ENCODE data around the gene RPS6KB2.
"Not testable (repeated sequence)": the region's sequence is repeated elsewhere in the genome, so short reads cannot be mapped to it uniquely, and the experiment has no call there.

The RPS6KB2 gene

DNA sequence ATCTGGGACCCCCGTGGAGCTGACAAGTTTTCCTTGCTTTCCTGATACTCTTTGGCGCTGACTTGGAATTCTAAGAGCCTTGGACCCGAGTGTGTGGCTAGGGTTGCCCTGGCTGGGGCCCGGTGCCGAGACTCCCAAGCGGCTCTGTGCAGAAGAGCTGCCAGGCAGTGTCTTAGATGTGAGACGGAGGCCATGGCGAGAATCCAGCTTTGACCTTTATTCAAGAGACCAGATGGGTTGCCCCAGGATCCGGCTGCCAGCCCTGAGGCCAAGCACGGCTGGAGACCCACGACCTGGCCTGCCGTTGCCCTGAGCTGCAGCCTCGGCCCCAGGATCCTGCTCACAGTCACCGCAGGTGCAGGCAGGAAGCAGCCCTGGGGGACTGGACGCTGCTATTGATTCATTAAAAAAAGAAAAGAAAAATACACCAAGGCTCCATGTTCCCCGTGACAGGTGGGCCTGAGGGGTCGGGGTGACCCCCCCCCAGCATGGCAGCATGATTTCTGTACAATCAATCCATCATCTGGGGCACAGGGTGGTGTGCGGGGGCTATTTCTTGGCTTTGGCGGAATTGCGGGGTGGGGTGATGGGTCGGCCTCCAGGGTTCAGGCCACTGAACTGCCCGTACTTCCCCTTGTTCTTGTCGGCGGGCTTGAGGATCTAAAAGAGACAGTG is 30.2 kb upstream of the RPS6KB2 start:
- Histone ChIP-seq H3K4me3 (ENCODE audit: insufficient read depth, low read depth, low read length) (no peak overlapping the region), H3K4me1 (ENCODE audit: control insufficient read depth, insufficient read depth, low read length) (no peaks in the 10 kb centered on the region), H3K9me3 (ENCODE audit: control insufficient read depth, low read length) (no peaks in the 10 kb centered on the region), H3K27me3 (ENCODE audit: control insufficient read depth, insufficient read depth, low read length, poor library complexity, severe bottlenecking) (no peaks in the 10 kb centered on the region), H3K36me3 (ENCODE audit: control insufficient read depth, insufficient read depth, low read length) (peaks cover 17% of the 10 kb centered on the region), H3K27ac (ENCODE audit: insufficient read depth, low read depth, low read length, poor library complexity, severe bottlenecking) (no peak overlapping the region)
- 94 to 95% methylated on average over 24 of the region's 24 CpGs for WGBS, 2 experiments

DNA sequence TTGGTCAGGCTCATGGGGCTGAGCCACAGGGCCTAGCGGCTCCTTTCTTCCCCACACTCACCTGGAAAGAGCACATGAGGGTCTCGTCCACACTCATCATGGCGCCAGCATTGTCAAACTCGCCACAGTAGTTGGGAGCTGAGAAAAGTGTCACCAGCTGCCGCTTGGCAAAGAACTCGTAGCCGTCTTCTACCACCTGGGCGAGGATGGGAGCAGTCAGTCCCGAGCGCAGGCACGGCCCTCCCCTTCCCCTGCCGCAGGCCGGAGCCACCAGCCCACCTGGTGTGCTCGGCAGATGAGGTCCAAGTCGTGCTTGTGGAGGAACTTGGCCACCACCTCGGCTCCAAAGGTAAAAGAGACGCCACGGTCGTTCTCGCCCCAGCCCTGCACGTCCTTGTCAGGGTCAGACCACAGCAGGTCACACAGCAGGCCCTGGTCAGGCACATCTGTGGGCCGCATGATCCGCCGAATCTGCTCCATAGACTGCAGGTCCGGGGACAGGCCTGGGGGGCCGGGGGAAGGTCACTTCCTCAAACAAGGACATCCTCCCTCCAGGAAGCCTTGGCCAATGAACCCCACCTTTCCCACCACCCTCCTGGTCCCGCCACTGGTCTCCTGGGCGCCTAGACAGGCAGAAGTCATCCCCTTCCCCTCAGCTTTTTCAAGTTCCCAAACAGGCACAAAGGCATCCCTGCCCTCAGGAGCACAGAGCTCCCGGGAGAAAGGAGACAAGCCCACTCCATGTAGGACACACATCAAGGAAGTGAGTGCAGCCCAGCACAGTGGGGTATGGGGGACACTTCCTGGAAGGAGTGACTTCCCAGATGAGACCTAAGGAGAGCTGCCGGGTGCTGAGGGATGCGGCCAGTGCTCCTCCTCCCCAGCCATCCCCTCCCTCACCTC is 29.4 kb upstream of the RPS6KB2 start:
- H3K4me3 ChIP-seq (ENCODE audit: insufficient read depth, low read depth, low read length) = no peak overlapping the region
- no peaks in the 10 kb centered on the region for H3K27me3 ChIP-seq (ENCODE audit: control insufficient read depth, insufficient read depth, low read length, poor library complexity, severe bottlenecking)
- H3K4me1 ChIP-seq (ENCODE audit: control insufficient read depth, insufficient read depth, low read length) = peaks cover 5% of the 10 kb centered on the region
- no peaks in the 10 kb centered on the region for H3K9me3 ChIP-seq (ENCODE audit: control insufficient read depth, low read length)
- peaks cover 17% of the 10 kb centered on the region for H3K36me3 ChIP-seq (ENCODE audit: control insufficient read depth, insufficient read depth, low read length)
- 95% methylated on average over 31 of the region's 31 CpGs for WGBS, 2 experiments
- no peak overlapping the region for H3K27ac ChIP-seq (ENCODE audit: insufficient read depth, low read depth, low read length, poor library complexity, severe bottlenecking)

DNA sequence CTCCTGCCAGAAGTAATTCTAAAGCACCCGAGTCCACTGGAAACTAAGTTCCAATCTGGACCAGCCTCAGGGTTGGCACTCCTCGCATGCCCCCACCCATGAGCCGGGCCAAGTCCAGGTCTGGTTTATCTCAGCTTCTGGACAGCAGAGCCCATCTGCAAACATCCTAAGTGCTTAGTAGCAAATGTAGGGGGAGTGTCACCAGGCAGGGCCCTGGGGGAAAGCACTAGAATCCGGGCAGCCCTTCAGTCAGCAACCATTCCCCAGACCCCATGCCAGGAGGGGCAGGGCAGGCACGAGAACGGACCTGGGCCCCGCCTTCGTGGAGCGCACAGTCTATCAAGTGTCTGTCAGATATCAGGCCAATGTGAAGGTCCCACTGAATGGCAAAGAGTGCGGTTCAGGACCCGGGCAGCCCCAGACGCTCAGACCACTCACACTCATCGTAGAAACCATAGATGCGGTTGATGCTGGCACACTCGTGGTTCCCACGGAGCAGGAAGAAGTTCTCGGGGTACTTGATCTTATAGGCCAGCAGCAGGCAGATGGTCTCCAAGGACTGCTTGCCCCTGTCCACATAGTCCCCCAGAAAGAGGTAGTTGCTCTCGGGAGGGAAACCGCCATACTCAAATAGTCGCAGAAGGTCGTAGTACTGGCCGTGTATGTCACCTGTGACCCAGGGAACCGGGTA is 27.9 kb upstream of the RPS6KB2 start:
- H3K4me3 ChIP-seq (ENCODE audit: insufficient read depth, low read depth, low read length) = peak overlapping the region; percentile 95
- H3K36me3 ChIP-seq (ENCODE audit: control insufficient read depth, insufficient read depth, low read length) = peaks cover 17% of the 10 kb centered on the region
- no peaks in the 10 kb centered on the region for H3K9me3 ChIP-seq (ENCODE audit: control insufficient read depth, low read length)
- H3K4me1 ChIP-seq (ENCODE audit: control insufficient read depth, insufficient read depth, low read length) = peaks cover 5% of the 10 kb centered on the region
- no peaks in the 10 kb centered on the region for H3K27me3 ChIP-seq (ENCODE audit: control insufficient read depth, insufficient read depth, low read length, poor library complexity, severe bottlenecking)
- 85 to 88% methylated on average over 23 of the region's 23 CpGs for whole genome bisulfite sequencing, 2 experiments
- H3K27ac ChIP-seq (ENCODE audit: insufficient read depth, low read depth, low read length, poor library complexity, severe bottlenecking) = no peak overlapping the region

DNA sequence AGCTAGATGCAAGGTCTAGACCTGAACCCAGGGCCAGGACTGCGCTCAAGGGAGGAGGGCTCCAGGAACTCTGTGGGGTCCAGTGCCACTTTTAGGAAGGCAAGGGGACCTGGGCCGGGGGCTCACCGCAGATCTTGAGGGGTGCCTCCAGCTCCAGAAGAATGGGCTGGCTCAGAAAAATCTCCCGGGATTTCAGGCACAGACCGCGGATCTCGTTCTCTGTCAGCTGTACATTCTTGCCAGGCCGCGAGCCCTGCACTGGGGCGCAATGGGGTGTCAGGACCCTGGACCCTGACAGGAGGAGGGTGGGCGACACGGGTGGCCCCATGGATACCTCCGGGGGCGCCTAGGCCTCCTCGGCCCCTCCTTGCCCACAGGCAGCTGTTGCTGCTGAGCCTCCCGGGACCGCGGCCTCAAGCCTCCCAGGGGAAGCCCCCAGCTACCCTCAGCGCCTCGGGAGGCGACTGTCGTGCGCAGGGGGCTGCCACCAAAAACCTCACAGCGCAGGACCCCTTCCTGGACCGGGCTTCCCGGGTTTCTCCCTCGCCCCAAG is 27.3 kb upstream of the RPS6KB2 start:
- Histone ChIP-seq H3K4me3 (ENCODE audit: insufficient read depth, low read depth, low read length) (peak overlapping the region; percentile 95), H3K27me3 (ENCODE audit: control insufficient read depth, insufficient read depth, low read length, poor library complexity, severe bottlenecking) (no peaks in the 10 kb centered on the region), H3K27ac (ENCODE audit: insufficient read depth, low read depth, low read length, poor library complexity, severe bottlenecking) (no peak overlapping the region), H3K9me3 (ENCODE audit: control insufficient read depth, low read length) (no peaks in the 10 kb centered on the region), H3K4me1 (ENCODE audit: control insufficient read depth, insufficient read depth, low read length) (peaks cover 5% of the 10 kb centered on the region), H3K36me3 (ENCODE audit: control insufficient read depth, insufficient read depth, low read length) (peaks cover 17% of the 10 kb centered on the region)
- WGBS, 2 experiments = 12 to 13% methylated on average over 27 of the region's 27 CpGs

DNA sequence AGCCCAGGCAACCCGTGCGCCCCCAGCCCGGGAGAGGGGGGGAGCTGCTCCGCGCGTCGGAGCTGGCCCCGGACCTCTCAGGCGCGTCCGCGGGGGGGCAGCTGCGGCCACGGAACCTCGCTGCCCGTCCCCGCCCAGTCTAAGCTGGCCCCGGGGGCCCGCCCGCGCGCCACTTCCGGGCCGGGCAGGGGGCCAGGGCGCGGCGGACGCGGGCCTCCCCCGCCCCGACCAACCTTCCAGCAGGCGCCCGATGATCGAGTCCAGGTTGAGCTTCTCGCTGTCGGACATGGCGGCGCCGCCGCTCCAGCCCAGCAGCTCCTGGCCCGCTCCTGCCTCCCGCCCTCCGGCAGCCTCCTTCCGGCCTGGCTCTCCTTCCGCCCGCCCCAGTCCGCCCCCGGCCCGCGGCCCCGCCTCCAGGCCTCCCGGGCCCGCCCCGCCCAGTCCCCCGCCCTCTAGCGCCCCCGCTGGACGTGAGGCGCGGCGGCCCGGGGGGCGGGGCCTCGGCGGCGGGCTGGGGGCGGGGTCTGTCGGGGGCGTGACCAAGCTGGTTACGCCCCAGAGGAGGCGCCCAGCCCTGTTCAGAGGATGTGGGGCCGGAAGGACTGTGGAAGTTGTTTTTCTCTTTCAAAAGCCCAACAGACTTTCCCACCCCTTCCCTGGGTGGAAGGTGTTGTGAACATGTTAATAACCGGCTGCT is 26.7 kb upstream of the RPS6KB2 start, which contains the start of gene PPP1CA:
TSS of gene PPP1CA (minus strand) at position 364 of the 697 bp plus-strand sequence. CDS start at position 288, 76 bp downstream.
- H3K27me3 ChIP-seq (ENCODE audit: control insufficient read depth, insufficient read depth, low read length, poor library complexity, severe bottlenecking) = no peaks in the 10 kb centered on the region
- peak within 1 kb of the TSS; percentile 40 for H3K27ac ChIP-seq (ENCODE audit: insufficient read depth, low read depth, low read length, poor library complexity, severe bottlenecking)
- peak within 1 kb of the TSS; percentile 95 for H3K4me3 ChIP-seq (ENCODE audit: insufficient read depth, low read depth, low read length)
- peaks cover 5% of the 10 kb centered on the region for H3K4me1 ChIP-seq (ENCODE audit: control insufficient read depth, insufficient read depth, low read length)
- H3K36me3 ChIP-seq (ENCODE audit: control insufficient read depth, insufficient read depth, low read length) = peaks cover 17% of the 10 kb centered on the region
- 0 to 1% methylated on average over 67 to 73 of the region's 73 CpGs for WGBS, 2 experiments
- H3K9me3 ChIP-seq (ENCODE audit: control insufficient read depth, low read length) = no peaks in the 10 kb centered on the region

DNA sequence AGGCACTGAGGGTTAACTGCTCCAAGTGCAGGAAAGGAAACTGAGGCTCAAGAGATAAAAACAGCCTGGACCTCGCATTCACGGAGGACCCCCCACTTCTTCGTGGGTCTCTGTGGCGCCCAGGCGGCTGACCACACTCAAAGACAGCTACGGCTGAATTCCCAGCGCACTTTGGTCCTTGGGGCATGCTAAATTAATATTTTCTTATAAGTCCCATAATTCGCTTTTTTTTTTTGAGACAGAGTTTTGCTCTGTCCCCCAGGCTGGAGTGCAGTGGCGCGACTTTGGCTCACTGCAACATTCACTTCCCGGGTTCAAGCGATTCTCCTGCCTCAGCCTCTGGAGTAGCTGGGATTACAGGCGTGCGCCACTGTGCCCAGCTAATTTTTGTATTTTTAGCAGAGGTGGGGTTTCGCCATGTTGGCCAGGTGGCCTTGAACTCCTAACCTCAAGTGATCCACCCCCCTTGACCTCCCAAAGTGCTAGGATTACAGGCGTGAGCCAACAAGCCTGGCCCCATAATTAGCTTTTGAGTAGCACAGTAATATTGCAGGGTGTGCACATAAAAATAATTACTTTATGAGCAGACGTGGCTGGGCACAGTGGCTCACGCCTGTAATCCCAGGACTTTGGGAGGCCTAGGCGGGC is 26.0 kb upstream of the RPS6KB2 start:
- not testable (repeated sequence) for H3K4me1 ChIP-seq (ENCODE audit: control insufficient read depth, insufficient read depth, low read length); H3K4me3 ChIP-seq (ENCODE audit: insufficient read depth, low read depth, low read length); H3K9me3 ChIP-seq (ENCODE audit: control insufficient read depth, low read length); H3K27ac ChIP-seq (ENCODE audit: insufficient read depth, low read depth, low read length, poor library complexity, severe bottlenecking); H3K27me3 ChIP-seq (ENCODE audit: control insufficient read depth, insufficient read depth, low read length, poor library complexity, severe bottlenecking)
- H3K36me3 ChIP-seq (ENCODE audit: control insufficient read depth, insufficient read depth, low read length) = peaks cover 17% of the 10 kb centered on the region
- WGBS, 2 experiments = 86 to 89% methylated on average over 19 of the region's 19 CpGs

DNA sequence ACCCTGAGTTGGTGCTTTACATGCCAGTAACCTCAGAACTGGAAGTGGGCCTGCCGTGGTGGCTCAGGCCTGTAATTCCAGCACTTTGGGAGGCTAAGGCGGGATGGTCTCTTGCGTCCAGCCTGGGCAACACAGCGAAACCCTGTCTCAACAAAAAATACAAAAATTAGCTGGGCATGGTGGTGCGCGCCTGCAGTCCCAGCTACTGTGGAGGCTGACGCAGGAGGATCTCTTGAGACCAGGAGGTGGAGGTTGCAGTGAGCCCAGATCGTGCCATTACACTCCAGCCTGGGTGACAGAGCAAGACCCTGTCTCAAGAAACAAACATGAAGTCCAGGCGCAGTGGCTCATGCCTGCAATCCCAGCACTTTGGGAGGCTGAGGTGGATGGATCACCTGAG is 25.2 kb upstream of the RPS6KB2 start:
- H3K4me3 ChIP-seq (ENCODE audit: insufficient read depth, low read depth, low read length); H3K4me1 ChIP-seq (ENCODE audit: control insufficient read depth, insufficient read depth, low read length); H3K27ac ChIP-seq (ENCODE audit: insufficient read depth, low read depth, low read length, poor library complexity, severe bottlenecking); H3K9me3 ChIP-seq (ENCODE audit: control insufficient read depth, low read length); H3K36me3 ChIP-seq (ENCODE audit: control insufficient read depth, insufficient read depth, low read length); H3K27me3 ChIP-seq (ENCODE audit: control insufficient read depth, insufficient read depth, low read length, poor library complexity, severe bottlenecking): not testable (repeated sequence)
- WGBS, 2 experiments = 95 to 96% methylated on average over 9 of the region's 9 CpGs

DNA sequence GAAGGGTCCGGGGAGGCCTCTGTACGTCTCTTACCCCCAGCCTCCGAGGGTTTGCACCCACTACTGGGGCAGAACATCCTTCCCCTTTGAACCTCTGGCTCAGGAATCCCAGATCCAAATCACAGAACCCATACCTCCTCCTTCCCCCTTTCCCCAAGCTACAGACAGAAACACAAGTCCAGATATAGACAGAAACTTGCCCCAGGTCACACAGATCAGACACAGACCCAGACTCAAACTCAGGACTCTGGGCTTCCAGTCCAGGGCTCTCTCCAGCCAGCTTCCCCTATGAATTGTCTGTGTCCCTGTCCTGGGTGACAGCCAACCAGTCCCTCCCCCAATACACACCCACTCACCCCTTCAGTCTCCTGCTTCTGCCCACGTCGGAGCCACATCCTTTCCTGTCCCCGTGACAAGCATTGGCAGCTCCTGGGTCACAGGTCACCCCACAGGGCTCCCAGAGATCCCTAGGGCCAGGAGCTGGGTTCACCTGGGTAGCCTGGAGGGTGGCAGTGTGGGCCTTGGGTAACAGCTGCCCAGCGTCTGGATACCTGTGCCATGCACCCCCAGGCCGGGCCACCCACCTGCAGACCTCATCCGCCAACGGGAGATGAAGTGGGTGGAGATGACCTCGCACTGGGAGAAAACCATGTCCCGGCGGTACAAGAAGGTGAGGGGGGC is 23.6 kb upstream of the RPS6KB2 start:
- Histone ChIP-seq H3K4me3 (ENCODE audit: insufficient read depth, low read depth, low read length) (no peak overlapping the region), H3K27ac (ENCODE audit: insufficient read depth, low read depth, low read length, poor library complexity, severe bottlenecking) (no peak overlapping the region), H3K9me3 (ENCODE audit: control insufficient read depth, low read length) (no peaks in the 10 kb centered on the region), H3K4me1 (ENCODE audit: control insufficient read depth, insufficient read depth, low read length) (peaks cover 5% of the 10 kb centered on the region), H3K27me3 (ENCODE audit: control insufficient read depth, insufficient read depth, low read length, poor library complexity, severe bottlenecking) (no peaks in the 10 kb centered on the region), H3K36me3 (ENCODE audit: control insufficient read depth, insufficient read depth, low read length) (no peaks in the 10 kb centered on the region)
- 94 to 95% methylated on average over 13 of the region's 13 CpGs for WGBS, 2 experiments

DNA sequence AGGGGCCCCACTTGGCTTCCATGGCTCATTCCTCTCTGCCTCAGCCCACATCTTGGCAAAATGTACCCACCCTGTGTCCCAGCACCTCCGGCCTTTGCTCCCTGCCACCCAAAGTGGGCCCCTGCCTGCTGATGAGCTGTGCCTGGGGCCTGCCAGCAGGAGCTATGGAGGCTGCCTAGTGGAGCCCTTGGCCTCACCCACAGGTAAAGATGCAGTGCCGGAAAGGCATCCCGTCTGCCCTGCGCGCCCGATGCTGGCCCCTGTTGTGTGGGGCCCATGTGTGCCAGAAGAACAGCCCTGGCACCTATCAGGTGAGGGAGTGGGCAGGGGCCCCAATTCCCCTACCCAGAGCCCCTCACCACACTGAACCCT is 23.1 kb upstream of the RPS6KB2 start:
- no peaks in the 10 kb centered on the region for H3K27me3 ChIP-seq (ENCODE audit: control insufficient read depth, insufficient read depth, low read length, poor library complexity, severe bottlenecking)
- H3K4me3 ChIP-seq (ENCODE audit: insufficient read depth, low read depth, low read length) = no peak overlapping the region
- H3K27ac ChIP-seq (ENCODE audit: insufficient read depth, low read depth, low read length, poor library complexity, severe bottlenecking) = no peak overlapping the region
- peaks cover 5% of the 10 kb centered on the region for H3K4me1 ChIP-seq (ENCODE audit: control insufficient read depth, insufficient read depth, low read length)
- no peaks in the 10 kb centered on the region for H3K36me3 ChIP-seq (ENCODE audit: control insufficient read depth, insufficient read depth, low read length)
- H3K9me3 ChIP-seq (ENCODE audit: control insufficient read depth, low read length) = no peaks in the 10 kb centered on the region
- WGBS, 2 experiments = 94 to 96% methylated on average over 6 of the region's 6 CpGs

All from ectodermal cell (in vitro differentiated cells).